D721Med (cell line): Measurements from ENCODE around the gene KLK11.

Source experiments
- DNase-seq: peaks from one replicate; pipeline ENCODE4 v3.0.0; 2011; ENCODE audit warnings: low spot score; ENCODE audit not compliant: insufficient read length
- FAIRE-seq: peaks from 2 replicates; lab custom pipeline; 2011; peaks lifted over from hg19 to GRCh38; lab: Jason Lieb, UNC
- TF ChIP-seq, protein P1 (sequence below): IDR thresholded peaks from 2 replicates; pipeline ENCODE4 v1.5.1; 2012; ENCODE audit warnings: mild to moderate bottlenecking, control low read depth; ENCODE audit not compliant: insufficient read depth; ENCODE audit errors: missing control alignments

Gene KLK11

DNA sequence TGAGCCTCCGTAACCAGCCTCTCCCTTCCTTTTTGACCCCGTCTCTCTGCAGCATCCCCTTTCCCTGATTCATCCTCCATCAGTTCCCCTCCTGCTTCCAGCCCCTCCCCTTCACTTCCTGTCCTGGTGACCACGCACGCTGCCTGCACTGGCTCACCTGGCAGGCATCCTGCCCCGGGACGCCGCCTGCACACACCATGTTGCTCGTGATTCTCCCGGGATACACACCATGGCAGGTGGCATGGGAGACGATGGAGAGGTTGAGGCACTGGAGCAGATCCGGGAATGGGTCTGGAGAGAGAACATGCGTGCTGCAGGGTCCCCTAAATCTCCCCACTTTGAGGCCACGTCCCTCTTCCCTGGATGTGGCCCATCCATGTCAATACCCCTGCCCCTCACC, 4.2 kb upstream of the KLK11 start:
- no peak for DNase-seq
- FAIRE-seq = no peak

GRCh38 chr19:51029718-51030117, 3.3 kb upstream of the KLK11 start:
- FAIRE-seq = no peak
- DNase-seq = no peak
- TF ChIP-seq, protein P1, sequence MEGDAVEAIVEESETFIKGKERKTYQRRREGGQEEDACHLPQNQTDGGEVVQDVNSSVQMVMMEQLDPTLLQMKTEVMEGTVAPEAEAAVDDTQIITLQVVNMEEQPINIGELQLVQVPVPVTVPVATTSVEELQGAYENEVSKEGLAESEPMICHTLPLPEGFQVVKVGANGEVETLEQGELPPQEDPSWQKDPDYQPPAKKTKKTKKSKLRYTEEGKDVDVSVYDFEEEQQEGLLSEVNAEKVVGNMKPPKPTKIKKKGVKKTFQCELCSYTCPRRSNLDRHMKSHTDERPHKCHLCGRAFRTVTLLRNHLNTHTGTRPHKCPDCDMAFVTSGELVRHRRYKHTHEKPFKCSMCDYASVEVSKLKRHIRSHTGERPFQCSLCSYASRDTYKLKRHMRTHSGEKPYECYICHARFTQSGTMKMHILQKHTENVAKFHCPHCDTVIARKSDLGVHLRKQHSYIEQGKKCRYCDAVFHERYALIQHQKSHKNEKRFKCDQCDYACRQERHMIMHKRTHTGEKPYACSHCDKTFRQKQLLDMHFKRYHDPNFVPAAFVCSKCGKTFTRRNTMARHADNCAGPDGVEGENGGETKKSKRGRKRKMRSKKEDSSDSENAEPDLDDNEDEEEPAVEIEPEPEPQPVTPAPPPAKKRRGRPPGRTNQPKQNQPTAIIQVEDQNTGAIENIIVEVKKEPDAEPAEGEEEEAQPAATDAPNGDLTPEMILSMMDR = no peak

More for the DNA sequence above, 4.2 kb upstream of the KLK11 start:
- TF ChIP-seq, protein P1 = no peak

GRCh38 chr19:51027873-51028272, 1.5 kb upstream of the KLK11 start:
- TF ChIP-seq, protein P1 = no peak
- FAIRE-seq = no peak
- DNase-seq = no peak

DNA sequence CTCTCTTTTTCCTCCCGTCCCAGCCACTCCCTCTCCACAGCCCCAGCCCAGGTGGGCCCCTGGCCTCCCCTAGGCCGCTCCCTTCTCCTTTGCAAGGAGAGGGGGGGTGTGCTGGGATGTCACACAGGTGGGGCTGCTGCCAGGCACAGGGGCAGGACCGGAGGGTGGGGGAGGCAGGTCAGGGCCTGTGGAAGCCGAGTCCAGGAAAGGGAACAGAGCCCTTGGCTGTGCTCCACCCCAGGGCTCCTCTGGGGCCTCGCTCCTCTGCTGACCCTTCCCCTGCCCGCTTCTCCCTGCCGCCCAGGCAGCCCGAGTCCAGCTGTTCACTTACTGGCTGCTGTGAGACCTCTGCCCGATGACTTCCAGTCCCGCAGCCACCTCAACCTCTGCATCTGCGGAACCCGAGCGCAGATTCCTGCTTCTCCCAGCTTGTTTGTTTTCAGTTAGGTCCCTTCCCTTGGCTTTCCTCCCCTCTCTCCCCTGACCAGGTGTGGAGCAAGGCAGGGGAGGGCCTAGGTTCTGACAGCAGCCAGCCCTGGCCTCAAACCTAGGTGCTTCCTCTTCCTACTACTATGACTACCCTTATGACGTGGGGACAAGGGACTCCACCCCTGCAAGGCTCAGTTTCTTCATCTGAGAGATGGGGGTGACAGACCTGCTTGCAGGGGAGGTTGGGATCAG, 850 bp upstream of the KLK11 start:
- DNase-seq (no peak), FAIRE-seq (no peak)
- TF ChIP-seq, protein P1 = no peak

GRCh38 chr19:51025809-51026553, 435 bp downstream of the KLK11 start:
- DNase-seq (no peak), FAIRE-seq (no peak)
- TF ChIP-seq, protein P1 = no peak

DNA sequence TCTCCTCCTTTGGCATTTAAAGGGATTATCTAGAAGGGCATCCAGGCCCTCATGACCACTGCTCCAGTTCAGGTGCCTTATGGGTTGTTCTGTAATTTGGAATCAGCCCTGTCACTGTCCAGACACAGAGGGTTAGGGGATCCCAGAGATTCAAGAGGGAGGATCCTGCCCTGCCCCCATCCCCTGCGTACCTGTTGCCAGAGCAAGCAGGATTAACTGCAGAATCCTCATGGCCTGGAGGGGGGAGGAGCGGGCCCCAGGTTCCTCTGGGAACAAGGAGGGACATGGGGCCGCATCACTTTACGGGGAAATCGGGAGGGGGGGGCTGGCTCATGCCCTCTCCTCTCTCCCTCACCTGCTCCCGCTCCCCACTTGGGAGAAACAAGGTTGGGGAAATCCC, 1.0 kb downstream of the KLK11 start:
- DNase-seq = no peak
- FAIRE-seq = no peak
- TF ChIP-seq, protein P1 = no peak

DNA sequence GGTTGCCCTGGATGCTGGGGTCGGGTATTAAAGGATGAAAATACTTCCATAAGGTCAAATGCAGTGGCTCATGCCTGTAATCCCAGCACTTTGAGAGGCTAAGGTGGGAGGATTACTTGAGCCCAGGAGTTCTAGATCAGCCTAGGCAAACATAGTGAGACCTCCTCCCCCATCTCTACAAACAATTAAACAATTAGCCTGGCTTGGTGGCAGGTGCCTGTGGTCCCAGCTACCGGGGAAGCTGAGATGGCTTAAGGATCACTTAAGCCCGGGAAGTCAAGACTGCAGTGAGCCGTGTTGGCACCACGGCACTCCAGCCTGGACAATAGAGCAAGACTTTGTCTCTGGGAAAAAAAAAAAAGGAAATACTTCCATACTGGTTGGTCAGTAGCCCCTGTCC, 1.5 kb downstream of the KLK11 start:
- DNase-seq = no peak
- no peak for FAIRE-seq
- TF ChIP-seq, protein P1 = no peak
